Activated CD4-positive, alpha-beta T cell treated with anti-CD3 and anti-CD28 coated beads, Interleukin-2, Interleukin-6, amounts not matched to agents 100 ng/mL and 50 ng/mL, durations not matched to agents 16 hours and 8 hours (primary cell): ENCODE results near the gene IDUA.

Experiments
- DNase-seq: peaks from one replicate; pipeline ENCODE4 v3.0.0-alpha.2; 2020

The IDUA gene

GRCh38 chr4:1018147-1019020 is 31.5 kb downstream of the IDUA start:
- DNase-seq, result no peak

GRCh38 chr4:1019320-1019719 is 32.5 kb downstream of the IDUA start:
- DNase-seq, result no peak

- no peak for DNase-seq
These were observed 33.1 kb downstream of the IDUA start for GRCh38 chr4:1019729-1020470.

- no peak for DNase-seq
These were observed 34.7 kb downstream of the IDUA start for GRCh38 chr4:1021386-1022050.

GRCh38 chr4:1022051-1022738 is 35.4 kb downstream of the IDUA start:
- DNase-seq, result no peak

GRCh38 chr4:1022739-1023066 is 35.9 kb downstream of the IDUA start:
- no peak for DNase-seq

GRCh38 chr4:1023075-1023640 is 36.3 kb downstream of the IDUA start:
- DNase-seq, result no peak

- no peak for DNase-seq
These were observed 37.3 kb downstream of the IDUA start for GRCh38 chr4:1023895-1024740.

- DNase-seq, result no peak
These were observed 38.2 kb downstream of the IDUA start for GRCh38 chr4:1024882-1025545.

- DNase-seq, result peak; percentile 42
These were observed 39.3 kb downstream of the IDUA start for GRCh38 chr4:1026115-1026514.

- no peak for DNase-seq
These were observed 40.5 kb downstream of the IDUA start for GRCh38 chr4:1027219-1027914.

- no peak for DNase-seq
These were observed 41.0 kb downstream of the IDUA start for GRCh38 chr4:1027915-1028238.

- no peak for DNase-seq
These were observed 41.9 kb downstream of the IDUA start for GRCh38 chr4:1028574-1029220.

GRCh38 chr4:1029529-1029928 is 42.7 kb downstream of the IDUA start:
- no peak for DNase-seq

GRCh38 chr4:1030031-1030430 is 43.2 kb downstream of the IDUA start:
- DNase-seq, result no peak

- no peak for DNase-seq
These were observed 43.7 kb downstream of the IDUA start for GRCh38 chr4:1030559-1030958.

GRCh38 chr4:1031346-1031745 is 44.5 kb downstream of the IDUA start:
- DNase-seq, result no peak

- no peak for DNase-seq
These were observed 45.3 kb downstream of the IDUA start for GRCh38 chr4:1031956-1032795.

- no peak for DNase-seq
These were observed 46.0 kb downstream of the IDUA start for GRCh38 chr4:1032861-1033260.
